LNCaP clone FGC (cell line): ENCODE data around the gene LETMD1.

Source experiments
- DNase-seq: peaks from one replicate; pipeline ENCODE4 v3.0.0-alpha.2; 2011; ENCODE audit warnings: low read depth
- H3K4me3 ChIP-seq: 2 replicates; pipeline ENCODE4 v1.5.1; 2011; ENCODE audit warnings: mild to moderate bottlenecking, low read depth, low read length, control low read depth
- CTCF ChIP-seq: IDR thresholded peaks from 2 replicates; pipeline ENCODE4 v1.5.1; 2012; ENCODE audit warnings: mild to moderate bottlenecking; ENCODE audit not compliant: control insufficient read depth, insufficient read depth; ENCODE audit errors: extremely low read depth

The LETMD1 gene

DNA sequence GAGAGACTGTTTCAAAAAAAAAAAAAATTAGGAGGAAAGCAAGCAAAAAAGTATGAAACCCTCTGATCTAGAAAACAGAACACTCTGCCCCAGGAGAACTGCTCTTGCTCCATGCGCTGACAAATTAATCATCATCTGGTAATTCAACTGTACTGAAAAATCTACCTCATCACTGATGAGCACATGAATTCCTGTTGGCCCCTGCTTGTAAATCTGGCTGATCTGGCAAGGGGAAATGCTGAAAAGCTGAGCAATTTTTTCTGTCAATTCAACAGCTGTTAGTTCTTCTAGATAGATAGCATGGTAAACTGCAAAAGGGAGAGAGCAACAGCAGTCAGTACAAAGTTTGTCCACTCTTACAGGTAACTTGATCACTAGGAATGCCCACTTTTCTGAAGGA is 50.5 kb downstream of the LETMD1 start:
- TF ChIP-seq CTCF: no peak

DNA sequence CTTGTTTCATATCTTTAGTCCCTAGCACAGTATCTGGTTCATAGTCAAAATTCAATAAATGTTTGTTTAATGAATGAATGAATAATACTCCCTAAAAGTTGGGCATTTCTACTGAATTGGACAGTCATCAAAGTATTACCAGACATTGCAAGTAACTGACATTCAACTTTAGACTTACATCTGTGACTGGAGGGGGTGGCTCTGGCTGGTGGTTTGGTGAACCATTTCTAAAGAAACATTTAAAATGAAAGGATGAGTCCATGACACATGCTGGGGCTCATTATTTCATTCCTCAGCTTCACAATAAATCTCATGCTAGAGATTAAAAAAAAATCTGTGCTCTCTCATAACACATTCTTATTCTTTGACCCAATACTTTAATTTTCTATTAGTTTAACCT is 55.9 kb downstream of the LETMD1 start:
- TF ChIP-seq CTCF: no peak
- H3K4me3 ChIP-seq: no peak overlapping the region
- DNase-seq: no peak

More for the DNA sequence above, 50.5 kb downstream of the LETMD1 start:
- DNase-seq: no peak
- no peak overlapping the region for H3K4me3 ChIP-seq

DNA sequence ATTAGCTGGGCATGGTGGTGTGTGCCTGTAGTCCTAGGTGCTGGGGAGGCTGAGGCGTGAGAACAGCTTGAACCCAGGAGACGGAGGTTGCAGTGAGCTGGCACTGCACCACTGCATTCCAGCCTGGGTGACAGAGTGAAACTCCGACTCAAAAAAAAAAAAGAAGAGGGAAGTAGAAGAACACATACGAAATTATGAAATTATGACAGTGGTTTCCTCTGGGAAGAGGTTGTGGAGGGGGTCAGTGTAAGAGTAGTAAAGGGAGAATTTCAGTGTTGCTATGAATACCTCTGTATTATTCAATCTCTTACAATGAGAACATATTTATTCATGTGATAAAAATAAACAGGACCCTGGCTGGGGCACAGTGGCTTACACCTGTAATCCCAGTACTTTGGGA is 60.0 kb downstream of the LETMD1 start:
- no peak for DNase-seq
- TF ChIP-seq CTCF: no peak
- no peak overlapping the region for H3K4me3 ChIP-seq
